Measurements from ENCODE around the gene AP1S2. TPM values are rescaled to one million over a fixed set of nuclear protein-coding genes. Genes with fewer than 3 reads are reported as not detected.
"Not testable (repeated sequence)": the region's sequence is repeated elsewhere in the genome, so short reads cannot be mapped to it uniquely, and the experiment has no call there.

The AP1S2 gene
- polyA plus RNA-seq, 1 donor (not counting 4 experiments of a cell fraction or from before 2014, with no cell fraction given) = 15.0 TPM

- no peaks in the 10 kb centered on the region for H3K9me3 ChIP-seq (ENCODE audit: control insufficient read depth, low read depth, low read length)
- H3K36me3 ChIP-seq (ENCODE audit: control insufficient read depth in 2 of 2, extremely low read depth in 1 of 2, insufficient read depth in 2 of 2, low read length in 2 of 2) = no peaks in the 10 kb centered on the region
- H3K4me3 ChIP-seq (ENCODE audit: control insufficient read depth in 2 of 3, extremely low read depth in 1 of 3, insufficient read depth in 2 of 3, low read depth in 1 of 3, low read length in 3 of 3) = no peak overlapping the region
- FAIRE-seq = no peak
- no peak for TF ChIP-seq CTCF (optimal IDR thresholded peaks at IDR 0.05 in 1 of 3, IDR thresholded peaks at IDR 0.05 in 1 of 3, conservative IDR thresholded peaks at IDR 0.05 in 1 of 3; ENCODE audit: extremely low read depth in 1 of 3, insufficient read depth in 2 of 3, low read length in 3 of 3)
- no peak for TF ChIP-seq EZH2 (IDR thresholded peaks at IDR 0.05; ENCODE audit: low read length)
- DNase-seq (ENCODE audit: low read depth, low spot score) = no peak
- H3K4me2 ChIP-seq (ENCODE audit: control insufficient read depth, extremely low read depth, insufficient read depth, low read depth, low read length) = no peak overlapping the region
- dilution Hi-C loops (cut with MboI; ENCODE audit: extremely low pct_ligation_motif_present, low sequenced_read_pairs) = no loop called here
- no peak overlapping the region for H2AFZ ChIP-seq (ENCODE audit: control insufficient read depth, low read length)
- no peaks in the 10 kb centered on the region for H3K9me1 ChIP-seq (ENCODE audit: control insufficient read depth, extremely low read depth, insufficient read depth, low read length)
- no peaks in the 10 kb centered on the region for H4K20me1 ChIP-seq (ENCODE audit: control insufficient read depth, extremely low read depth, insufficient read depth, low read length)
- H3K79me2 ChIP-seq (ENCODE audit: control insufficient read depth, insufficient read depth, low read length) = no peaks in the 10 kb centered on the region
- no peak overlapping the region for H3K27ac ChIP-seq (ENCODE audit: control insufficient read depth, insufficient read depth, low read length)
- no peak overlapping the region for H3K9ac ChIP-seq (ENCODE audit: control insufficient read depth, extremely low read depth, insufficient read depth, low read length)
- peaks cover 2% of the 10 kb centered on the region for H3K27me3 ChIP-seq (ENCODE audit: control insufficient read depth, extremely low read depth, insufficient read depth, low read length)
- H3K4me1 ChIP-seq (ENCODE audit: control insufficient read depth, extremely low read depth, insufficient read depth, low read length) = no peaks in the 10 kb centered on the region
These were observed 26.8 kb upstream of the AP1S2 start for GRCh38 chrX:15881381-15881897.

- H3K9ac ChIP-seq (ENCODE audit: control insufficient read depth, extremely low read depth, insufficient read depth, low read length); H3K4me3 ChIP-seq (ENCODE audit: control insufficient read depth in 2 of 3, extremely low read depth in 1 of 3, insufficient read depth in 2 of 3, low read depth in 1 of 3, low read length in 3 of 3); H3K4me2 ChIP-seq (ENCODE audit: control insufficient read depth, extremely low read depth, insufficient read depth, low read depth, low read length); FAIRE-seq; H3K9me3 ChIP-seq (ENCODE audit: control insufficient read depth, low read depth, low read length); H3K9me1 ChIP-seq (ENCODE audit: control insufficient read depth, extremely low read depth, insufficient read depth, low read length); H3K27ac ChIP-seq (ENCODE audit: control insufficient read depth, insufficient read depth, low read length); H2AFZ ChIP-seq (ENCODE audit: control insufficient read depth, low read length); H3K27me3 ChIP-seq (ENCODE audit: control insufficient read depth, extremely low read depth, insufficient read depth, low read length); H3K4me1 ChIP-seq (ENCODE audit: control insufficient read depth, extremely low read depth, insufficient read depth, low read length); H3K36me3 ChIP-seq (ENCODE audit: control insufficient read depth in 2 of 2, extremely low read depth in 1 of 2, insufficient read depth in 2 of 2, low read length in 2 of 2); H3K79me2 ChIP-seq (ENCODE audit: control insufficient read depth, insufficient read depth, low read length); H4K20me1 ChIP-seq (ENCODE audit: control insufficient read depth, extremely low read depth, insufficient read depth, low read length); dilution Hi-C loops (cut with MboI; ENCODE audit: extremely low pct_ligation_motif_present, low sequenced_read_pairs); DNase-seq (ENCODE audit: low read depth, low spot score): not testable (repeated sequence)
These were observed 23.3 kb upstream of the AP1S2 start for GRCh38 chrX:15877914-15878313.

- H3K4me1 ChIP-seq (ENCODE audit: control insufficient read depth, extremely low read depth, insufficient read depth, low read length) = no peaks in the 10 kb centered on the region
- no peak for DNase-seq (ENCODE audit: low read depth, low spot score)
- no peak overlapping the region for H3K9ac ChIP-seq (ENCODE audit: control insufficient read depth, extremely low read depth, insufficient read depth, low read length)
- FAIRE-seq = no peak
- H3K9me3 ChIP-seq (ENCODE audit: control insufficient read depth, low read depth, low read length) = no peaks in the 10 kb centered on the region
- dilution Hi-C loops (cut with MboI; ENCODE audit: extremely low pct_ligation_motif_present, low sequenced_read_pairs) = no loop called here
- no peak overlapping the region for H2AFZ ChIP-seq (ENCODE audit: control insufficient read depth, low read length)
- H3K4me3 ChIP-seq (ENCODE audit: control insufficient read depth in 2 of 3, extremely low read depth in 1 of 3, insufficient read depth in 2 of 3, low read depth in 1 of 3, low read length in 3 of 3) = no peak overlapping the region
- no peaks in the 10 kb centered on the region for H3K9me1 ChIP-seq (ENCODE audit: control insufficient read depth, extremely low read depth, insufficient read depth, low read length)
- H3K36me3 ChIP-seq (ENCODE audit: control insufficient read depth in 2 of 2, extremely low read depth in 1 of 2, insufficient read depth in 2 of 2, low read length in 2 of 2) = no peaks in the 10 kb centered on the region
- H3K79me2 ChIP-seq (ENCODE audit: control insufficient read depth, insufficient read depth, low read length) = no peaks in the 10 kb centered on the region
- no peak overlapping the region for H3K27ac ChIP-seq (ENCODE audit: control insufficient read depth, insufficient read depth, low read length)
- no peaks in the 10 kb centered on the region for H3K27me3 ChIP-seq (ENCODE audit: control insufficient read depth, extremely low read depth, insufficient read depth, low read length)
- H4K20me1 ChIP-seq (ENCODE audit: control insufficient read depth, extremely low read depth, insufficient read depth, low read length) = no peaks in the 10 kb centered on the region
- no peak for TF ChIP-seq CTCF (optimal IDR thresholded peaks at IDR 0.05 in 1 of 3, IDR thresholded peaks at IDR 0.05 in 1 of 3, conservative IDR thresholded peaks at IDR 0.05 in 1 of 3; ENCODE audit: extremely low read depth in 1 of 3, insufficient read depth in 2 of 3, low read length in 3 of 3)
- TF ChIP-seq EZH2 (IDR thresholded peaks at IDR 0.05; ENCODE audit: low read length) = no peak
- H3K4me2 ChIP-seq (ENCODE audit: control insufficient read depth, extremely low read depth, insufficient read depth, low read depth, low read length) = no peak overlapping the region
These were observed 22.8 kb upstream of the AP1S2 start for GRCh38 chrX:15877380-15877779.
